Body of pancreas (tissue), 4 donors: ENCODE measurements around the gene ATOH8.

ENCODE experiments used
- POLR2A ChIP-seq, 3 donors: fragments of 450-650 bp; IDR thresholded peaks; one replicate each; pipeline ENCODE4 v1.6.1; 2016; ENCODE audit warnings: antibody characterized with exemption in 3 of 3, mild to moderate bottlenecking in 2 of 3
- TF ChIP-seq, protein P1 (sequence below), 7 experiments: fragments of 450-650 bp in 4 of 7; fragments of 200-600 bp in 3 of 7; sonication (generic) in 3 of 7; IDR thresholded peaks; one replicate each; pipeline ENCODE4 v1.5.1; 2016 to 2019; ENCODE audit warnings: antibody characterized with exemption in 7 of 7

DNA sequence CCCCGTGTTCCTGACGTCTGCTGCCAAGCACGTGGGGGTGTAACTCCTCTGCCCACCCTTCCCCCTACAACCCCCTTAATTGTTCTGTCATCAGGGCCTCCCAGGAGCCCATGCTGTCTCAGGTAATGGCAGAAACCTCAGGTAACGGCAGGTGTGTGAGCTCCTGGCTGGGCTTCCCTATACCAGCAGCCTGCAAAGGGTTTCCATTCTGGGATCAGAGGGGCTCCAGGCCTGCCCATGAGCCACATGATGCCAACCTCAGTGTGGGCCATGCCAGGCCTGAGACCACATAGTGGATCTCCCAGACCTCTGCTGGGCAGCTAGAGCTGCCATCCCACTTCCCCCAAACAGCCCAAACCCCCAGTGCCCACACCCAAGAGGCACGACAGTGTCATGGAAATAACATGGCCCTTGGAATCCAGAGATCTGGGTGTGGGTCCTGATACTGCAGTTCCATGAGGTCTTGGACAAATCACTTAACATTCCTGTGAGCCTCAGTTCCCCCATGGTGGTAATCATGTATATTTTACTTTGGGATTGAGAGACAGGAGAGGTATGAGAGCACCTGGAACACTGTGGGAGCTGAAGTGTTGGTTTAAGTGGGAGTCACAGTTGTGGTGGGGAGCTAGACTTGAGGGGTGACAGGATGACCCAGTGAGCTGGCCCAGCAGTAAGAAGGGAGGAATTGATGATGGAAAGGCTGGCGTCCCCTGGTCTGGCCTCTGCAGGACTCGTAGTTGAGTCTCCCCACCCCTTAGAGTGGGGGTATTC, 59.6 kb downstream of the ATOH8 start:
- TF ChIP-seq, protein P1, sequence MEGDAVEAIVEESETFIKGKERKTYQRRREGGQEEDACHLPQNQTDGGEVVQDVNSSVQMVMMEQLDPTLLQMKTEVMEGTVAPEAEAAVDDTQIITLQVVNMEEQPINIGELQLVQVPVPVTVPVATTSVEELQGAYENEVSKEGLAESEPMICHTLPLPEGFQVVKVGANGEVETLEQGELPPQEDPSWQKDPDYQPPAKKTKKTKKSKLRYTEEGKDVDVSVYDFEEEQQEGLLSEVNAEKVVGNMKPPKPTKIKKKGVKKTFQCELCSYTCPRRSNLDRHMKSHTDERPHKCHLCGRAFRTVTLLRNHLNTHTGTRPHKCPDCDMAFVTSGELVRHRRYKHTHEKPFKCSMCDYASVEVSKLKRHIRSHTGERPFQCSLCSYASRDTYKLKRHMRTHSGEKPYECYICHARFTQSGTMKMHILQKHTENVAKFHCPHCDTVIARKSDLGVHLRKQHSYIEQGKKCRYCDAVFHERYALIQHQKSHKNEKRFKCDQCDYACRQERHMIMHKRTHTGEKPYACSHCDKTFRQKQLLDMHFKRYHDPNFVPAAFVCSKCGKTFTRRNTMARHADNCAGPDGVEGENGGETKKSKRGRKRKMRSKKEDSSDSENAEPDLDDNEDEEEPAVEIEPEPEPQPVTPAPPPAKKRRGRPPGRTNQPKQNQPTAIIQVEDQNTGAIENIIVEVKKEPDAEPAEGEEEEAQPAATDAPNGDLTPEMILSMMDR (IDR thresholded peaks at IDR 0.05) = no peak
- no peak for TF ChIP-seq POLR2A (IDR thresholded peaks at IDR 0.05)
